ENCODE measurements around the gene SPATC1L.
"Not testable (repeated sequence)": the region's sequence is repeated elsewhere in the genome, so short reads cannot be mapped to it uniquely, and the experiment has no call there.

SPATC1L gene

DNA sequence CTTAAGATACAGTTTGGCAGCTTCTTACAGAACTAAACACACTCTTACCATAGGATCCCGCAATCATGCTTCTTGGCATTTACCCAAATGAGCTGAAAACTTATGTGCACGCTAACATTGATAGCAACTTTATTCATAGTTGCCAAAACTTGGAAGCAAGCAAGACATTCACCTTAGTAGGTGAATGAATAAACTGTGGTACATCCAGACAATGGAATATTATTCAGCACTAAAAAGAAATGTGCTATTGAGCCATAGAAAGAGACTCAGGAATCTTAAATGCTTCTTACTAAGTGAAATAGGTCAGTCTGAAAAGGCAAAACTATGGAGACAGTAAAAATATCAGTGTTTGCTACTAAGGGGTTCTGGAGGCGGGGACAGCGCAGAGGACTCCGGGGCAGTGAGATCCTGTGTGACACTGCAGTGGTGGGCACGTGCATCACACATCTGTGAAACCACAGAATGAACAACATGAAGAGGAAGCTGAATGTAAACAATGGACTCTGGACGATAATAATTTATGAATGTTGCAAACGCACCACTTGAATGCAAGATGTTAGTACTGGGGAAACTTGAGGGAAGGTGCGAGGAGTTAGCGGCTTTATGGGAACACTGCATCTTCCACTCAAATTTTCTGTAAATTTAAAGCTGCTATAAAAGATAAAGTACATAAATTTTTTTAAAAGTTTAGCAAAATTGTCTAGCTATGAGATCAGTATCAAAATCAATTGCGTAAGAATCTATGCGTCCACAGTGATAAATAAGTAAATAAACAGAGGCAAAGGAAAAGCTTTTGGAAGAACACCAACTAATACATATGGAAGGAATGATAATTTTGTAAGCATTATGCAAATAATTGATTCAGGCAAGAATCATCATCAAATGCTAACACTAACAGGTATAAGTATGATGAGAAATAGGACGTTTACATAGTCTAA lies 15.4 kb upstream of the SPATC1L start:
- DNase-seq = no peak

DNA sequence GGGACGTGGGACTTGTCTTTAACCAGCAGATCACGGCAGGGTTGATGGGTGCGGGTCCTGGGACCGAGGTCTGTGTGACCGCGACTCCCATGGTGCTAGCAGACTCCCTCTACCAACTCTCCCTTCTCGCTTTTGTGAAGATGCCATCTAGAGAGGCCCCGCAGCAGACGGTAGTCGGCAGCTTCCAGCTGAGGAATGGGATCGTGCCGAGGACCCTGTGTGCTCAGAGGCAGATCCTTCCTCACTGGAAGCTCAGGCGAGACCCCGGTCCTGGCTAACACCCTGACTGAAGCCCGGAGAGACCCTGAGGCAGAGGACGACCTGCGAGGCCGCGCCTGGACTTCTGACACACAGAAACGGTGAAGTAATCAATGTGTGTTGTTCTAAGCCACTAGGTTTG lies 12.5 kb upstream of the SPATC1L start:
- no peak for DNase-seq

DNA sequence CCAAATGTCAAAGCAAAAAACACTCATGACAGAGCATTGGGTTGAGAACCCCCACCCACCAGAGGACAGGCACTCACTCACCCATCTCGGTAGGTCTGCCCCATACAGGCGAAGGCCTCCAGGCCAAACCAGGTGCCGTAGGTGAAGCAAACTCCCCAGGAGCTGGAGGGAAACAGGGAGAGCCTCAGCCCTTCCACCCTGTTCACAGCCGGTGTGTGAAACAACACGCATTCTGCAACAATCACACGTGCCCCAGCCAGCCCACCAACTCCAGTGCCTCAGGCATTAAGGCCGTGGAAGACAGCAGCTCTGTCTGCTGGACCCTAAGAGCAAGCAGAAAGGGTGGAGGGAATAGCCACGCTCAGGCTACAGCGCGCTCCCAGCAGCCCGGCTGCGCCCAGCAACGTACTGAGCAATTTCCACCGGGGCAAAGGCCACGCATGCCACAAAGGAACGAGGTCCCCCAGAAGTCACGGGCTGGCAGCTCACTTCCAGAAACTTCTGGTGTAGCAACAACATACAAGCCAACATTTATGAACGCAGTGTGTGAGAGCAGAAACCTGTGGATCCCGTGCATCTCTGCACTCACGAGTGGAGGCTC lies 11.4 kb upstream of the SPATC1L start:
- no peak for DNase-seq

DNA sequence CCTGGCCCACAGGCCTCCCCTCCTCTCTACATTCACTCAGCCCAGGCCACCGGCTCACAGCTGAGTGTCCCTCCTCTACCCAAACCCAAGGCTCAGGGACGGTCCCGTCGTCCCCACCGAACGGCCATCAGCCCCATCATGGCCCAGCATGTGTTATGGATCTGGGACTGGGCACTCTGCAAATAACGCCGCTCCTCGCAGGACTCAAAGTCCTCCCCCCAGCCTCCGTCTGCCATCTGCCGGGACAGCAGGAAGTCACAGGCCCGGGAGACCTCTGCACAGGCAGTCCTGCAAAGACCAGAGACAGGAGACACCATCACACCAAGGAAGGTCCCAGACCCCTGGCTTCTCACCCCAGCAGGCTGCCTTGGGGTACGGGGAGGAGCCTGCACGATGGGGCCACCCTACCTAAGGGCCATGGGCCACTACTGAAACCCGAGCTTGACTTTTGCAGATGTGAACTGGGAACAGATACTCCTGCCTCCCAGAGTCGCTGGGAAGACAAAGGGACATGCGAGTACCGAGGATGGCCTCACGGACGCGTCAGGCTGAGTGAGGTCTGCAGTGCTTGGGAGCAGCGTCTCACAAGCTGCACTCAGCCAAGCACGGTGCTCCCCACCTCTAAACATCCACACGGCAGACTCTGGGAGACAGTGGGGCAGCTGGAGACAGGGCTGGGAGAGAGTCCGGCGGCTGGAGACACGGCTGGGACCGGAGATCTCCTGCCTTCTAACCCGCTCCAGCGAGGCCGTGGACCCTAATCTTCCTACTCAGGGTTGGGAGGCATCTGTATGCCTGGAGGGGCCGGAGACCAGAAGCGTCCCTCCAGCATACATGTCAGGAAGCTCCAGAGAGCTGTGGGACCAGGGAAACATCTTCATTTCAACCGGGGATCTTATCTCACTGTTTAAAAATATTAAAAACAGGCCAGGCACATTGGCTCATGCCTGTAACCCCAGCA lies 10.4 kb upstream of the SPATC1L start:
- no peak for DNase-seq

DNA sequence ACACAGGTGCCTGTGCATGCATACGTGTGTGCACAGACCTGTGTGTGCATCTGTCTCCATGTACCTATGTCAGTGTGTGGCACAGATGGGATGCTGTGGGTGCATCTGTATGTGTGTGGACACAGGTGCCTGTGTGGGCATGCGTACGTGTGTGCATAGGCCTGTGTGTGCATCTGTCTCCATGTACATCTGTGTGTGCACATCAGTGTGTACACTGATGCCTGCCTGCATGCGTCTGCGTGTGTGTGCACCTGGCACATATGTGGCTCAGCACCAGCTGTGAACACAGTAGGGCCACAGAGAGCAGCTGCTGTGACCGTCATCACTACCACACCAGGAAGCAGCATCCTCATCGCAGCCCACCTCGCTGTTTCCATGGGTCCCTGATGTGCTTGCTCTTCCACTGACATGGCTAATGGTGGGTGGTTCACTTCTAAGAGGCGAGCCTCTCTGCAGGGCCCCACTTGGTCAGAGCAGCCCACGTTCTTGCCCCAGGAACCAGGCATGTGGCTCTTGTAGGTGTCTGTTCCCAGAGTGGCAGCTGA lies 9.6 kb upstream of the SPATC1L start:
- no peak for DNase-seq

DNA sequence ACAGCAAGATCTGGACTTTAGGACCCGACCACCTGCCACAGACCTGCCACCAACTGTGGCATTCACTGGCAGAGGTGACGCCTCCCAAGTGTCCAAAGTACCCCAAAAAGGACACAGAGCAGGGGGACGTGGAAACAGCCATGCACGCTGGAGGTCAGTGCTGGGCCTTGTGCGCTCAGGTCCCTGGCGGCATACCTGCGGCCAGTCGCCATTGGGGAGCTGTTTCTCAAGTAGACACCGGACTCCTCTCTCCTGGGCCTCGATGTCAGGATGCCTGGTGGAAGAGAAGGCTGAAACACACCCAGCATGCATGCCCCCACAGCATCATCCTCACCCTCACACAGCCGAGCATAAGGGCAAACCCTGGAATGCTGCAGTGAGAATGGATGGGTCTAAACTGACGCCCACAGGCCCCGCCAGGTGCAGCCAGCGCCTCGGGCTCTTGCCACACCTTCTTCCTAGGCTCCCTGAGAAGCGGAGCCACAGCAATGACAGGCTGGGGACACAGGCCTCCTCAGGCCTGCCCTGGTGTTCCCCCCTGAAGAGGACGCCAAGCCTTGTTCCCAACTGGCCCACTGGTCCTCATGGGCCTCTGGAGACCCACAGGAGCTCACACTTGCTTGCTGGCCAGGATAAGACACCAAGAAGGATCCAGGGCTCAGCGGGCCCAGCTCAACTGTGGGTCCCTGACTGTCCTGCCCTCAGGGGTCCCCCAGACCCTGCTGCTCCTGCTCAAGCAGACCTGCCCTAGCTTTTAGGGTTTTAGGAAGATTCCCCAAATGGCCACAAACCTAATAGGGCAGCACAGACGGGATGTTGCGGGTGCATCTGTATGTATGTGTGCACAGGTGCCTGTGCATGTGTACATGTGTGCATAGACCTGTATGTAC lies 7.7 kb upstream of the SPATC1L start:
- DNase-seq = no peak

DNA sequence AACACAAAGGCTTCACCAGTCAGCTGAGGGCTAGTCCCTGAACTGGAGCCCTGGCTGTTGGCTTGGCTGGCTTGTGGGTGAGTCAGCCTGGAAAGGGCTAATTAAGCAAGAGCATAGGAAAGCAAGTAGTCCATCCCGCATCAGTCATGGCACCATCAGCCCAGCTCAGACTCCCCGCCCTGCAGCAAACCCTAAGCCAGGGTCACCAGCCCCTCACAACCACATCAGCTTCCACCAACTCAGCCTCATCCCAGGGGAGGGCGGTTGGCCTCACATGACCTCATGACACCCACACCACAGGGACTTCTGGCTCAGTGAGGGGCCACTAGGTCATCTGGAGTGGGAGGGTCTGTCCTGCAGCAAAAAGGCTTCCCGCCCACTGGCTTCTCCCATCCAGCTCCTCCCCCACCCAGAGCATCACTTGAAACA lies 7.0 kb upstream of the SPATC1L start:
- no peak for DNase-seq

DNA sequence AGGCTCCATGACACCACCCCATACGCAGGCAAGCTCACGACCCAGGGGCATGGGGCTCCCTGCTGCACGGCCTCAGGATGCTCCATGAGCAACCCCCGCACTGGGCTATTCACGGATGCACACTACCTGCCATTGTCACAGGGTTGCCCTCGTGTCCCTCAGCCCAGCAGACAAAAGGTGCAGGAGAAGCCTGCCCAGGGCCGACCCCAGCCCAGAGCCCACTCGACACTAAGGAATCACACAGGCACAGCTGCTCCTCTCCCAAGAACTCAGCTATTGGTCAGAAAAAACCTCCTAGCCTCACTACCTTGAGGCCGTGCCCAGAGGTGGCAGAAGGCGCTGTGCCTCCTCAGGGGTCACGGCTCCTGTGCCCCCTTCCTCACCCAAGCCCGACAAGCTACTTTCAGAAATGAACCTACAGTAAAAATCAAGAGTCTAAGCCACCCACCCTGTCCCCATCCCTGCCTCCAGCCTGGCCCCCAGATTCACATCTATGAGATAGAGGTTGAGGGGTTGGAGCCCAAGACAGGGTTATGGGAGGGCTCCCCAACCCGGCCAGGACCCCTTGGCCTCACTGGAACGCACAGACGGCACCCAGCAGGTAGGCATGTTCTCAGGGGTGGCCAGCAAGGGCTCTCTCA lies 6.4 kb upstream of the SPATC1L start:
- DNase-seq = no peak

DNA sequence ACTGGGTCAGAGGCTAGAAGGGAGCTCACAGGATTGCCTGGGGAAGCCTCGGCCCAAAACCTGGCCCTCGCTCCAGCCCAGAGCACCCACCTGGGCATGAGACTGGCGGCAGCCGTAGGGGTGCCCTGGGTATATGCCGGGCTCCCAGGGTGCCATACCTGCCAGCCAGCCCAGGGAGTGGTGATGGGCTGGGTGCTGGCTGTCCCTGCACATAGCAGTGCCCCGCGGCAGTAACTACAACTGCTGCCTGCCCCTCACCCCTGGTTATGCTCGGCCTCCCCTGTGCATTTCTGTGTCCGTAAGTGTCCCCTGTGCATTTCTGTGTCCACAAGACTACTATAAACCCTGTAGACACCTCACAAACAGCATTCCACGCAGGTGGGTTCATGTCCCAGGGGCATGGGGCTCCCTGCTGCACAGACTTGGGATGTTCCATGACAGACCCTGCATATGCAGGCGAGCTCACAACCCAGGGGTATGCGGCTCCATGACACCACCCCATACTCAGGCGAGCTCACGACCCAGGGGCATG lies 5.8 kb upstream of the SPATC1L start:
- DNase-seq = no peak

DNA sequence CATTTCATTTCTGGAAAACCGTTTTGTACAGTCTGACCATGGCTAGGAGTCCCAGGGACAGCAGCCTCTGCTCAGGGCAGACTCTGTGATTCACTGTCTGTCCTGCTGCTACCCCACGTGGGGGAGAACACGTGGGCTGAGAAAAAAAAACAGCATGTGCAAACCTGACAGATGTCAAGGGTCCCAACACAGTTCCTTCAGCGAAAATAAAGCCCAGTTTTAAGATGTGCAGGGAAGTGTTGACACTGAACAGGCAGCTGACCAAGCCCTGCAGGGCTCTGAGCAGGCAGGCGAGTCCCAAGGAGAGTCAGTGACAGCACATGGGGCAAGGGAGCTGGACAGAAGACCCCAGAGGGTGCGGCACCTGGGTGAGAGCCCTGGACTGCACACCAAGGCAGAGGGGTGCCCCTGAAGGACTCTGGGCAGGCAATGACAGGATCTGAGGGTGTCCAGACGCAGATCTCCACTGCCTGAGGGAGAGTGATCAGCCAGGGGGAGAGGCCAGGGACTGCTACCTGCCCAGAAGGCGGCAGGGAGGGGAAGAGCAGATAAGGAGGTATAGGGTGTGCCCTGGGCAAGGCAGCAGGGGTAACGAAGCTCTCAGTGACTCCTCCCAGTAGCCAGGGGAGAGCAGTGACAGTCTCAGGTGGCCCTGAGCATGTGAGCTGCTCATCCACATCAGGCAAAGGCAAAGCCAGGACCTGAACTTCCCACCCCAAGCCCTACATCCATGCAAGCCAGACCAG lies 5.1 kb upstream of the SPATC1L start:
- no peak for DNase-seq

DNA sequence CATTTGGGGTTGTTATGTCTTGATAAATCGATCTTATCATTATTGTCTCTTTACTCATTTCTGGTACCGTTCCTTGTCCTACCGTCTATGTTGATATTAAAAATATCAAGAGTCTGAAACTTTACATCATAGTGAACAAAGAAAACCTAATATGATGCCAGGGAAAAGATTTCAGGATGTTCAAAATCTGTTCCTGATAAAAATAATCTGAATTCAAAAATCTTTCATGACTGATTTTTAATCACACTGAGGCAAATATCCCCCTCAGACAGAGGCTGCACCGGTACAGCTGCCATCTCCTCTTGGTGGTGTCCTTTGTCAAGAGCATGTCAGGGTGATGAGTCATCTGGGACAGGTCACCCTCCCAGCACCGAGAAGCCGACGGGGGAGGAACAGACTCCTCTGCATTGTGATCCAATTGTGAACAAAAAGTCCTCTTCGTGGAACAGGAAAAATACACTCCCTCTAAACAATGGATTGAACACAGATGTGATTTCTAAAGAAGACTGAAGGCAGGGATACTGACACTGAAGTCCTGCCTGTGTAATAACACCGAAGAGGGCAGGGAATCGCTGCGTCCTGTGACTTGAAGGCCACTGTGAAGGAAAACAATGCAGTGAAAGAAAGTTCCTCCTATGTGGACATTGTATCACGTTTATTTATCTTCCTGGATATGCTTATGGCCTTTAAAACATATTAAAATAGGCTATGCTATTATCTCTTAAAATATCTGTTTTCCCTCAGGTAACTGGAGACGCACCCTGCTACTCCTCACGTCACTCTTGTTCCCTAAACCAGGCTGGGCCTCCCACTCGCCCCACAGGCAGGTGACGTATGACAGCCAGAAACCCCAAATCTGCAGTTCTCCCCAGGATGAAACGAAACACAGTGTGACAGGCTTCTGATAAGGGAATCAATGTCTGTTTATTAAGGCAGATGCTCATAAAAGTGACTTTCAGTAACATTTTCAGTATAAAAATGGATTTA lies 4.3 kb upstream of the SPATC1L start:
- DNase-seq = no peak

DNA sequence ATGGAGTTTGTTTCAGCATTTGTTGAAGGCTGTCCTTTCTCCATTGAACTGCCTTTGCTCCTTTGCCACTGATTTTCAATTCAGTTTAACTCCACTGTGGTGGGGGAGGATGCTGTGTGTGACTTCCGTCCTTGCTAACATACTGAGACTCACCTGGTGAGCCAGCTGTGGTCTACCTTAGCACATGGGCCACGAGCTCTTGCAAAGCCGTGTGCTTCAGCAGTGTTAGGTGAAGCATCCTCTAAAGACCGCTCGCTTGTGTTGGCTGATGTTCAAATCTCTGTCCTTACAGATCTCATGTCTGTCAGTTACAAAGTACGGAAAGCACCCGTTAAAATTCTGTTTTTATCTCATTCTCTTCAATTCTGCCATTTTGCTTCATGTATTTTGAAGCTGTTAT lies 3.6 kb upstream of the SPATC1L start:
- DNase-seq = no peak

DNA sequence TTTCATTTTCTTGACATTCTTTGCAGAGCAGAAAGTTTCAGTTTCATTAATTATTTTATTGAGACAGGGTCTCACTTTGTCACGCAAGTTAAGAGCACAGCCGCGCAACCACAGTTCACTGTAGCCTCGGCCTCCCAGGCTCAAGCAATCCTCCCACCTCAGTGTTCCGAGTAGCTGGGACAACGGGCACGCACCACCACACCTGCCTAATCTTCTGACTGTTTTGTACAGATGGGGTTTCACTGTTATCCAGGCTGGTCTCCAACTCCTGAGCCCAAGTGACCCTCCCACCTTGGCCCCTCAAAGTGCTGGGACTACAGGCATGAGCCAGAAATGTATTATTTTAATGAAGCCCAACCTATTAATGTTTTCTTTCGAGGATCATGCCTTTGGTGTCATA lies 3.0 kb upstream of the SPATC1L start:
- no peak for DNase-seq

DNA sequence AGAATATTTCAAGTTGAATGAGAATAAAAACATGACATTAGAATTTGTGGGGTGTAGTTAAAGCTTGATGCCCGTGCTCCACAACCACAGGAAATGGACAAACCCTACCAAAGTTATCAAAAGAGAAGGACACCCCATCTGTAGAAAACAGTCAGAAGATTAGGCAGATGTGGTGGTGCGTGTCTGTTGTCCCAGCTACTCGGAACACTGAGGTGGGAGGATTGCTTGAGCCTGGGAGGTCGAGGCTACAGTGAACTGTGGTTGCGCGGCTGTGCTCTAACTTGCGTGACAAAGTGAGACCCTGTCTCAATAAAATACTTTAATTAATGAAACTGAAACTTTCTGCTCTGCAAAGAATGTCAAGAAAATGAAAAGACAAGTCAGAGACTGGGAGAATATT lies 1.5 kb upstream of the SPATC1L start:
- DNase-seq = no peak

DNA sequence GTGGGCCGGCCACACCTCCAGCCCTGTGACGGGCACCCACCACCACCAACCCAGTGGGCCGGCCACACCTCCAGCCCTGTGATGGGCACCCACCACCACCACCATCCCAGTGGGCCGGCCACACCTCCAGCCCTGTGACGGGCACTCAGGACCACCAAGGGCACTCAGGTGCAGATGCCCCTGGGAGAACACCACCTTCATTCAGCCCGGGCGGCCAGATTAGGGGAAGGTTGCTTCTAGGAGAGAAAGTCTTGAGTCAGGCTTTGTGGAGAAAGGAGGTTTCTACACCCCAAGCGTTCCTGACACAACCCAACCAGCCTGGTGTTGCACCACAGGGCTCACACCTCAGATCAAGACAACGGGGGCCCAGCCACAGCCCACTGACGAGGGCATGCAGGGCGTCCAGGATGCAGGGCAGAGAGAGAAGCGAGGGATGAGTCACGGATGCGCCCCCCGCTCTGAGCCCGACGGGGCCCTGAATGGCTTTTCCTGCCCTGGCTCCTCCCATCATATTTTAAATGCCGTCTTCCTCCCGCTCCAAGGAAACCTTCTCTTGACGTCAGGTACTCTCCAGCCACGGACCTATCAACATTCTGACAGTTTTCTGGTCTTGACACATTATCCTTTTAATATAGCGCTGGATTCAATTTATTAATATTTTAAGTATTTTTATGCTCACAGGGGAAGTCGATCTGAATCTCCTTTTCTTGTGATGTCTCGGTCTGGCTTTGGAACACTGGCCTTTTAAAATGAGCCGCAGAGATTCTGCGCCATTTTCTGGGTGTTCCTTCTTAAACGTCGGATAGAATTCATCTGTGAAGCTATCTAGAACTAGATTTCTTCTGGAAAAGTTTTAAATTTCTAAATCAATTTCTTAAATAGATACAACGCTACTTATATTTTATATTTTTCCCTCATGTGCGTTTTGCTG lies 631 bp upstream of the SPATC1L start:
- DNase-seq = peak; percentile 62

DNA sequence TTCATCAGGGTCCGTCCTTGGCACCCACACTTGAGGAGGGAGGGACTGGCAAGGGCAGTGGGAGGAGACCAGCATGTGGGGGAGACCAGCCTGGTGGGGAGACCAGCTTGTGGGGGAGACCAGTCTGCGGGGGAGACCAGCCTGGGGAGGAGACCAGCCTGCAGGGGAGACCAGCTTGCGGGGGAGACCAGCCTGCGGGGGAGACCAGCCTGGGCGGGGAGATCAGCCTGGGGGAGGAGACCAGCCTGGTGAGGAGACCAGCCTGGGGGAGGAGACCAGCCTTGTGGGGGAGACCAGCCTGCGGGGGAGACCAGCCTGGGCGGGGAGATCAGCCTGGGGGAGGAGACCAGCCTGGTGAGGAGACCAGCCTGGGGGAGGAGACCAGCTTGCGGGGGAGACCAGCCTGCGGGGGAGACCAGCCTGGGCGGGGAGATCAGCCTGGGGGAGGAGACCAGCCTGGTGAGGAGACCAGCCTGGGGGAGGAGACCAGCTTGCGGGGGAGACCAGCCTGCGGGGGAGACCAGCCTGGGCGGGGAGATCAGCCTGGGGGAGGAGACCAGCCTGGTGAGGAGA lies 836 bp downstream of the SPATC1L start:
- not testable (repeated sequence) for DNase-seq

DNA sequence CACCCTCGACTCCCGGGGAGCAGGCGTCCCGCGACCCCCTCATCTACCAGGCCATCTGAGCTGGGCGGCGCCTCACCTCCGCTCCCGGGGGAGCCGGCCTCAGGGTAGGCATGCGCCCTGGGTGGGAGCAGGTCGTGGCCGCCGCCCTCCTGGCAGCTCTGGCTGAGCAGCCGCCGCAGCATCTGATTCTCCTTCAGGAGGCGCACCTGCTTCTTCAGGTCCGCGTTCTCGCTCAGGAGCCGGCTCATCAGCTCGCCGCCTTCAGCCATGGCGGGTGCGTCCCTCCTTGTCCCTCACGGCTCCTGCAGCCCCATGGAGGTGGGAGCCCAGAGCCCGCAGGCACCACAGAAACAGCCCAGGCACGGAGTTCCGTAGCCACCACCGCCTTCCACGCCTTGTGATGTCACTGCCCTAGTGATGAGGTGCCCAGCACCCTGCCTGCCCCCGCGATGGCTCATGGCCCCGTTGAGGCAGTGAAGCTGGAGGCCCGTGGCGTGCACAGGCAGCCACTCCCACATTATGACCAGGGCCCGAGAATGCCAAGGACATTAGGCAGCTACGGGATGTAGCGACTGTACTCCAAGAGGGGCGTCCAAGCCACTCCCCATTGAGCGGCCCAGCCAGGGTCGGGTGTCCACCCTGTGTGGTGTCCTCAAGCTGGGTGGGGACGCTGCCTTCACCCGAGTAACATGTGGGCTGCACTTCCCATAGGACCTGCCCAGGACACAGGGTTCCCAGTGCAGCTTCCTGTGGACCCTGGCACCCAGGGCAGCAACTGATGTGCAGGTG lies 1.5 kb downstream of the SPATC1L start:
- no peak for DNase-seq
